ENCODE measurements around the gene MYO9B. TPM values are rescaled to one million over a fixed set of nuclear protein-coding genes. Genes with fewer than 3 reads are reported as not detected.

MYO9B gene
- total and polyA plus RNA-seq, 3 experiments from 2014 or later: 24.9 to 108 (median 104) TPM

DNA sequence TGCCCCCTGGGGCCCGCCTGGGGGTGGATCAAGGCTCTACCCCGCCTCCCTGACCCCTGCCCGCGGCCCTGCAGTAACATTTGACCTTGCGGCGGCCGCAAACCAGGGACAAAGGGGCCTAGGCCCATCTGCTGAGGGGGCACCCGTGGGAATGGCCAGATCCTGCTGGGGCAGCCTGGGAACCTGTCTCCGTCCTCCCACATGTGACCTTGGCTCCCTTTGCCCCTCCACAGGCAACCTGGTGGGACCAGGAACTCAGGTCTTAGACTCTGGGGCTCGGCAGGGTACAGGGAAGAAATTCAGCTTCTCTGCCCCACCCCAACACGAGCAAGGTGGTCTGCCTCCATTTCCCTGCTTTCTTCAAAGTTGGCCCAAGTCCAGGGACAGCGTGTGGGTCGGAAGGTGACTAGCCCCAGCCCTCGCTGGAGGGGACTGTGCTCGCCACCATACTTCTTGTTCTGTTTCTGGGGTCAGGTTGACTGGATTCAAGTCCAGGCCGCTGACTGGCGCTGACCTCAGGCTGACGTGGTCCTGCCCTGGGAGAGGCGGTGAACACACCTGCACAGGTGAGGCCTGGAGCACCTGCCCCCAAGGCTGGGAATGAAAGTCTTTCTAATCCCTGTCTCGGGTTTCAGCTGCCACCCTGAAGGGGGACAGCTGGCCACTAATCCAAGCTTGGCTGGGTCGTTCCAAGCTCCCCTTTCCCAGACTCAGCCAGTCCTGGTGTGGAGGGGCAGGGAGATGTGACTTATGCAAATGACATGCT lies 172.6 kb downstream of the MYO9B start:
- Mint-ChIP-seq H3K27ac (no peak overlapping the region), H3K4me3 (peak overlapping the region in 1 of 7 donors; percentile 55), H3K27me3 (peaks cover 6 to 8% of the 10 kb centered on the region in 2 donors), H3K4me1 (peaks cover 3 to 9% (median 4%) of the 10 kb centered on the region in 3 donors), H3K36me3 (no peaks in the 10 kb centered on the region), H3K9me3 (no peaks in the 10 kb centered on the region)
- peaks cover 8% of the 10 kb centered on the region for H3K4me1 ChIP-seq (ENCODE audit: insufficient read depth, low read length)
- no peaks in the 10 kb centered on the region for H3K27me3 ChIP-seq (ENCODE audit: insufficient read depth, low read length, poor library complexity, severe bottlenecking)
- H3K36me3 ChIP-seq (ENCODE audit: insufficient read depth, low read length): no peaks in the 10 kb centered on the region
- H3K4me3 ChIP-seq (ENCODE audit: low read length): no peak overlapping the region
- no peak for DNase-seq
- POLR2A ChIA-PET: interaction anchor here (1.0 kb wide), 1 partner anchor 21 kb away, joined by 3 read pairs; no protein-coding TSS in a partner anchor
- CTCF ChIA-PET: interaction anchor here (0.7 to 1.8 kb wide), 4 partner anchors 12 to 34 kb away, joined by 3 to 7 read pairs (median 4); no protein-coding TSS in a partner anchor
- H3K27ac ChIP-seq (ENCODE audit: low read depth, low read length): no peak overlapping the region
- H3K9me3 ChIP-seq (ENCODE audit: low read length): no peaks in the 10 kb centered on the region

DNA sequence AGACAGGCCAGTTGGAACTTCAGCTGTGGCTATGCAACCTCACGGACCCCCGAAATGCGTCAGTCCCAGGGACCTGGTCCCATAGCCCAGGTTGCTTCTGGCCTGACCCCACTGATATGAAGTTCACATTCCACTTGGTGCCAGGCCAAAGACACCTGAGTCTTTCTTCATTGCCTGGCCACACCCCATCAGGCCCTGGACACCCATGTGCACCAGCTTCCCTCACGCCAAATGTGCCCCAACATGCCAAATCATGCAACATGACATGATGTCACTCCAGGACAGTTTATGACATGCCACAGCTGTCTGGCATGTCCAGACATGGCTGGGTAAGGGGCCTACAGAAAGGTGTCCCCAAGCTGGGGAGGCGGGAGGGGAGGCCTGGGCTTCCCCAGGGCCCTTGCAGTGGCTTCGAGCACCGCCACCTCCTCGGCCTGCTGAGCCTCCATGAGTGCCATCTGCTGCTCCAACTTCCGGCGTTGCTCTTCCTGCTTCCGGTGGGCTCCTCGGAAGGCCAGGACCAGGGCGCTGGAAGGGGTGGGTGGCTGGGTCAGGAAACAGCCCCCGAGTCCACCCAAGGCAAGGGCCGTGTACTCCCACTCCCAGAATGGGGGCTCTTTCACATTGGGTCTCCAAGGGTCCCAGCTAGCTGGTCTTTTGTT lies 174.4 kb downstream of the MYO9B start:
- CTCF ChIA-PET: interaction anchor here (0.6 to 1.8 kb wide), 3 partner anchors 12 to 95 kb away, joined by 3 to 7 read pairs (median 4); partner anchors contain the start of gene USHBP1
- peaks cover 6 to 8% of the 10 kb centered on the region in 2 donors for H3K27me3 Mint-ChIP-seq
- H3K36me3 Mint-ChIP-seq: no peaks in the 10 kb centered on the region
- no peak for DNase-seq
- H3K4me1 ChIP-seq (ENCODE audit: insufficient read depth, low read length): peaks cover 8% of the 10 kb centered on the region
- H3K27ac ChIP-seq (ENCODE audit: low read depth, low read length): no peak overlapping the region
- no peaks in the 10 kb centered on the region for H3K9me3 ChIP-seq (ENCODE audit: low read length)
- no peak overlapping the region for H3K4me3 ChIP-seq (ENCODE audit: low read length)
- peak overlapping the region in 2 of 7 donors; percentile 26 to 61 for H3K4me3 Mint-ChIP-seq
- POLR2A ChIA-PET: interaction anchor here (0.6 kb wide), 1 partner anchor 179 kb away, joined by 5 read pairs; no protein-coding TSS in a partner anchor
- no peaks in the 10 kb centered on the region for H3K9me3 Mint-ChIP-seq
- no peak overlapping the region for H3K27ac Mint-ChIP-seq
- H3K27me3 ChIP-seq (ENCODE audit: insufficient read depth, low read length, poor library complexity, severe bottlenecking): no peaks in the 10 kb centered on the region
- H3K36me3 ChIP-seq (ENCODE audit: insufficient read depth, low read length): no peaks in the 10 kb centered on the region
- H3K4me1 Mint-ChIP-seq: peaks cover 3 to 9% (median 4%) of the 10 kb centered on the region in 3 donors

DNA sequence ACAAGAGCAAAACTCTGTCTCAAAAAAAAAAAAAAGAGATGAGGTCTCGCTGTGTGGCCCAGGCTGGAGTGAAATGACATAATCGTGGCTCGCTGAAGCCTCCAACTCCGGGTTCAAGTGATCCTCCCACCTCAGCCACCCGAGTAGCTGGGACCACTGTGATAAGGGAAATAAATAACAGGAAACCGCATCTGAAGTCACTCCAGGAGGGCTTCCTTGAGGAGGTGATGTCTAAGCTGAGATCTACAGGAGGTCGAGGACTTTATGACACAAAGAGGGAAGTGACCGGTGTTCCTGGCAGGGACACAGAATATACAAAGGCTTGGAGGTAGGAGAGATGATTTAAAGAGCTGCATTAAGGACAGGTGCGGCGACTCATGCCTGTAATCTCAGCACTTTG lies 179.1 kb downstream of the MYO9B start:
- no peak overlapping the region for H3K27ac Mint-ChIP-seq

DNA sequence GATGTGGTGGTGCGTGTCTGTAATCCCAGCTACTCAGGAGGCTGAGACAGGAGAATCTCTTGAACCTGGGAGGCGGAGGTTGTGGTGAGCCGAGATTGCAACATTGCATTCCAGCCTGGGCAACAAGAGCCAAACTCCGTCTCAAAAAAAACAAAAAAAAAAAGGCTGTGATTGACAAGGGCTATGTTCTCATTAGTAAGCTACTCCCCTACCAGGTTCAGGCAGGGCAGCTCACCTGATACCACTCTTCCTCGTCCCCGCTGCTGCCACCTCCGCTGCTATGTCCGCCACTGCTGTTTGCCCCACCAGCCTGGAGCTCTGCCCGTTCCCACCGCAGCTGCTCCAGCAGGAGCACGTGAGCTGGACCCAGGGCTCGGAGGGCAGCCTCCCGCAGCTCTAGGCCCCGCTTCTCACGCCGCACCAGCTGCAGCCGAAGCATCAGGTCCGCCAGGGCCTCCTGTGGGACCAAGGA lies 179.6 kb downstream of the MYO9B start:
- Mint-ChIP-seq H3K27ac (no peak overlapping the region), H3K27me3 (peaks cover 0 to 1% of the 10 kb centered on the region in 2 donors), H3K9me3 (no peaks in the 10 kb centered on the region), H3K4me1 (no peaks in the 10 kb centered on the region), H3K4me3 (no peak overlapping the region), H3K36me3 (no peaks in the 10 kb centered on the region)
- no peaks in the 10 kb centered on the region for H3K27me3 ChIP-seq (ENCODE audit: insufficient read depth, low read length, poor library complexity, severe bottlenecking)
- no peak overlapping the region for H3K4me3 ChIP-seq (ENCODE audit: low read length)
- no peak for DNase-seq
- no peak overlapping the region for H3K27ac ChIP-seq (ENCODE audit: low read depth, low read length)
- no peaks in the 10 kb centered on the region for H3K4me1 ChIP-seq (ENCODE audit: insufficient read depth, low read length)
- no peaks in the 10 kb centered on the region for H3K36me3 ChIP-seq (ENCODE audit: insufficient read depth, low read length)
- ChIA-PET CTCF (interaction anchor here (1.0 kb wide), 1 partner anchor 136 kb away, joined by 3 read pairs; no protein-coding TSS in a partner anchor), POLR2A (no interaction called here)
- H3K9me3 ChIP-seq (ENCODE audit: low read length): no peaks in the 10 kb centered on the region

More for the DNA sequence above, 179.1 kb downstream of the MYO9B start:
- Mint-ChIP-seq H3K9me3 (no peaks in the 10 kb centered on the region), H3K4me3 (no peak overlapping the region), H3K27me3 (peaks cover 0 to 1% of the 10 kb centered on the region in 2 donors), H3K4me1 (no peaks in the 10 kb centered on the region), H3K36me3 (no peaks in the 10 kb centered on the region)
- Histone ChIP-seq H3K9me3 (ENCODE audit: low read length) (no peaks in the 10 kb centered on the region), H3K4me3 (ENCODE audit: low read length) (no peak overlapping the region), H3K4me1 (ENCODE audit: insufficient read depth, low read length) (no peaks in the 10 kb centered on the region), H3K36me3 (ENCODE audit: insufficient read depth, low read length) (no peaks in the 10 kb centered on the region), H3K27ac (ENCODE audit: low read depth, low read length) (no peak overlapping the region), H3K27me3 (ENCODE audit: insufficient read depth, low read length, poor library complexity, severe bottlenecking) (no peaks in the 10 kb centered on the region)
- POLR2A ChIA-PET: no interaction called here
- DNase-seq: no peak
- CTCF ChIA-PET: no interaction called here

DNA sequence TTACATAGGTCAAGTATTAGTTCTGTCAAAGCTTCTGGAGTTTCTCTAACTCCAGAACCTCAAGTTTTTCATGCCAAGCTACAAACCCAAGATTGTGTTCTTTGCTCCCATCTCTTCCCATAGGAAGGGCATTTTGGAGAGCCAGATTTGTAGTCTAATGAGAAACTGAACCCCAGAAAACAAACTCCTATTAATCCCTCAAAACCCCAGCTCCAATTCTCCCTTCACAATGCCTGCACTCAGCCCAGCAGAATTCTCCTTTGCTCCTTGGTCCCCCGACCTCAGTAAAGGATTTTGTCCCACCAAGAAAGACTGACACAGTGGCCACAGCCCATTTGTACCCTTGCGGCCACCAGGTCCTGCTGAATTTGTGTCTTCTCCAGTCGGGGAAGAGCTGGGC lies 180.6 kb downstream of the MYO9B start:
- no peak overlapping the region for H3K4me3 ChIP-seq (ENCODE audit: low read length)
- no peak overlapping the region for H3K27ac ChIP-seq (ENCODE audit: low read depth, low read length)
- ChIA-PET POLR2A (no interaction called here), CTCF (interaction anchor here (1.0 to 1.8 kb wide), 2 partner anchors 36 to 135 kb away, joined by 3 read pairs; no protein-coding TSS in a partner anchor)
- Mint-ChIP-seq H3K4me3 (no peak overlapping the region), H3K27ac (peak overlapping the region in 1 of 8 donors; percentile 26), H3K9me3 (no peaks in the 10 kb centered on the region), H3K36me3 (no peaks in the 10 kb centered on the region), H3K27me3 (peaks cover 0 to 1% of the 10 kb centered on the region in 2 donors), H3K4me1 (peaks cover 6% of the 10 kb centered on the region in 3 donors)
- H3K36me3 ChIP-seq (ENCODE audit: insufficient read depth, low read length): no peaks in the 10 kb centered on the region
- no peaks in the 10 kb centered on the region for H3K4me1 ChIP-seq (ENCODE audit: insufficient read depth, low read length)
- H3K27me3 ChIP-seq (ENCODE audit: insufficient read depth, low read length, poor library complexity, severe bottlenecking): no peaks in the 10 kb centered on the region
- no peaks in the 10 kb centered on the region for H3K9me3 ChIP-seq (ENCODE audit: low read length)
- no peak for DNase-seq

DNA sequence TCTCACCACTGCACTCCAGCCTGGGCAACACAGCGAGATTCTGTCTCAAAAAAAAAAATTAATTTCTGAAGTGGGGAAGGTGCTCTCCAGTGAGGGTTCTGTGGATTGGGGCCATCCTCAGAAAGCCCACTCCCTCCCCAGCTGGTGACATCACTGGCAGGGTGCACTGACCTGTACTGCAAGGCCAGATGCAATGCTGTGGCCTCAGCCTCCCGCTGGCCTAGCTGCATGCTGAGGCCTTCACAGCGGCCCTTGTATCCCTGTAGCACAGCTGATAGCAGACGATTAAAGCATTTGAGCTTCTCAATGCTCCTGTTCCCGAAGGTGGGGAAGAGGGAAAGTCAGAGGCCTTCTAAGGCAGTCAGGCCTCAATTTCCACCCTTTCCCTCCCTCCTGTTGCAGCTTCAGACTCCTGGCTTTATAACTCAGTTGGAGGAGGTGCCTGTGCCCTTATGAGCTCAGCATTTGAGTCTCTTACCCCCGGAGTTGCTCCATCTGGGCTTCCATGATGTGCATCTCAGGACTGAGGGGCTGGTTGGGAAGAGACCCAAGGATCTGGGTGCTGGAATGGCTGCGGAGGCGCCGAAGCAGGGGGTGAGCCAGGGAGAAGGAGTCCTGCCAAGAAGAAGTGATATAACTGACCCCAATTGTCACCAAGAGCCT lies 183.7 kb downstream of the MYO9B start:
- H3K4me1 Mint-ChIP-seq: peaks cover 6 to 8% (median 7%) of the 10 kb centered on the region in 3 donors
- H3K4me3 ChIP-seq (ENCODE audit: low read length): no peak overlapping the region
- no peak for DNase-seq
- no peaks in the 10 kb centered on the region for H3K36me3 Mint-ChIP-seq
- H3K36me3 ChIP-seq (ENCODE audit: insufficient read depth, low read length): no peaks in the 10 kb centered on the region
- ChIA-PET CTCF (interaction anchor here (1.2 to 11.2 kb wide), 8 partner anchors 11 to 206 kb away, joined by 3 to 93 read pairs (median 4); partner anchors contain the start of genes ANKLE1, MRPL34 and USE1), POLR2A (interaction anchor here (1.2 kb wide), 1 partner anchor 33 kb away, joined by 5 read pairs; the partner anchor contains the start of gene OCEL1)
- H3K4me3 Mint-ChIP-seq: no peak overlapping the region
- no peaks in the 10 kb centered on the region for H3K9me3 Mint-ChIP-seq
- no peaks in the 10 kb centered on the region for H3K4me1 ChIP-seq (ENCODE audit: insufficient read depth, low read length)
- H3K27me3 ChIP-seq (ENCODE audit: insufficient read depth, low read length, poor library complexity, severe bottlenecking): no peaks in the 10 kb centered on the region
- no peaks in the 10 kb centered on the region for H3K9me3 ChIP-seq (ENCODE audit: low read length)
- H3K27ac Mint-ChIP-seq: no peak overlapping the region
- H3K27me3 Mint-ChIP-seq: no peaks in the 10 kb centered on the region
- H3K27ac ChIP-seq (ENCODE audit: low read depth, low read length): no peak overlapping the region

DNA sequence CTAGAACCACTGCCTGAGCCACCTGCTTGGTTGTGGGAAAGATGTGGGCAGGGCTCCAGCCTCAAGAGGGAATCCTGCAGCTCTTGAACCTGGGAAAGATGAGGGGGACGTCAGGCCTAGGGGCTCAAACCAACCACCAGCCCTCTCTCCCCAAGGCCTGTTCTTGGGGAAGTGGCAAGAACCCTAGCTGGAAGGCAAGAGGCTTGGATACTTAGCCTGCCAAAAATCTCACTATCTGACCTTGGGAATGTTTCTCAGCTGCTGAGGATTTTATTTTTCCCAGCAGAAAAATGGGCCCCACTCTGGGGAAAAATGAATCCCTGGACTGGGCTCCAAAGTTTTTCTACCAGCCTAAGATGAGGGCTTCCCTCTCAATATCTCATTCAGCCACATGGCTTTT lies 184.4 kb downstream of the MYO9B start:
- H3K36me3 ChIP-seq (ENCODE audit: insufficient read depth, low read length): no peaks in the 10 kb centered on the region
- Mint-ChIP-seq H3K9me3 (no peaks in the 10 kb centered on the region), H3K4me1 (peaks cover 7 to 13% (median 8%) of the 10 kb centered on the region in 3 donors), H3K4me3 (no peak overlapping the region), H3K27me3 (no peaks in the 10 kb centered on the region), H3K36me3 (no peaks in the 10 kb centered on the region), H3K27ac (no peak overlapping the region)
- H3K27ac ChIP-seq (ENCODE audit: low read depth, low read length): no peak overlapping the region
- H3K27me3 ChIP-seq (ENCODE audit: insufficient read depth, low read length, poor library complexity, severe bottlenecking): no peaks in the 10 kb centered on the region
- no peak for DNase-seq
- no peaks in the 10 kb centered on the region for H3K9me3 ChIP-seq (ENCODE audit: low read length)
- no peak overlapping the region for H3K4me3 ChIP-seq (ENCODE audit: low read length)
- POLR2A ChIA-PET: interaction anchor here (1.2 kb wide), 1 partner anchor 34 kb away, joined by 5 read pairs; the partner anchor contains the start of gene OCEL1
- H3K4me1 ChIP-seq (ENCODE audit: insufficient read depth, low read length): peaks cover 6% of the 10 kb centered on the region
- CTCF ChIA-PET: interaction anchor here (0.6 to 11.2 kb wide), 20 partner anchors 9 to 205 kb away, joined by 3 to 93 read pairs (median 4); partner anchors contain the start of genes ANKLE1, MRPL34 and USE1

Data from CD8-positive, alpha-beta memory T cell (primary cell).